HepG2 (cell line): ENCODE data around the gene NFIL3. TPM values are rescaled to one million over a fixed set of nuclear protein-coding genes. Genes with fewer than 3 reads are reported as not detected.
A peak's percentile ranks its signal among the peaks of the same experiment; 100 is the strongest.

Experiments
- CBX2 ChIP-seq, 2 experiments: fragments of 200-600 bp in 1 of 2; sonication (generic); formaldehyde crosslinking in 1 of 2; IDR thresholded peaks; 2 replicates each; pipeline versions ENCODE4 v1.7.0 to v1.8.1; 2018 to 2022; ENCODE audit warnings: low read depth in 2 of 2, low read length in 1 of 2, mild to moderate bottlenecking in 1 of 2, missing genetic modification reagents in 1 of 2
- GLI4 ChIP-seq: sonication (generic); formaldehyde crosslinking; IDR thresholded peaks from 2 replicates; pipeline ENCODE4 v1.5.1; 2020; ENCODE audit warnings: missing genetic modification reagents, mild to moderate bottlenecking, moderate library complexity, borderline replicate concordance
- MBD4 ChIP-seq: IDR thresholded peaks from 2 replicates; pipeline ENCODE4 v1.6.1; 2012; ENCODE audit warnings: low read length, inconsistent platforms, borderline replicate concordance
- MTA1 ChIP-seq: sonication (generic); formaldehyde crosslinking; IDR thresholded peaks from 2 replicates; pipeline ENCODE4 v1.4.0; 2020; ENCODE audit warnings: missing genetic modification reagents, mild to moderate bottlenecking, borderline replicate concordance
- SIN3B ChIP-seq: fragments of 150-350 bp; IDR thresholded peaks from 2 replicates; pipeline ENCODE4 v1.6.1; 2014; ENCODE audit warnings: low read length
- THAP11 ChIP-seq: IDR thresholded peaks from 2 replicates; pipeline ENCODE4 v1.6.1; 2016; ENCODE audit warnings: missing biosample characterization, missing genetic modification reagents
- ZNF205 ChIP-seq: IDR thresholded peaks from 2 replicates; pipeline ENCODE4 v1.6.1; 2018; ENCODE audit warnings: missing biosample characterization, missing genetic modification reagents
- ZNF550 ChIP-seq: sonication (generic); formaldehyde crosslinking; IDR thresholded peaks from 2 replicates; pipeline ENCODE4 v1.4.0; 2020; ENCODE audit warnings: mild to moderate bottlenecking, missing genetic modification reagents, borderline replicate concordance
- ZNF782 ChIP-seq: sonication (generic); formaldehyde crosslinking; IDR thresholded peaks from 2 replicates; pipeline ENCODE4 v1.4.0; 2020; ENCODE audit warnings: missing genetic modification reagents, mild to moderate bottlenecking, borderline replicate concordance
- ZNF816 ChIP-seq: sonication (generic); formaldehyde crosslinking; IDR thresholded peaks from 2 replicates; pipeline ENCODE4 v1.8.0; 2022; ENCODE audit warnings: missing genetic modification reagents, mild to moderate bottlenecking, borderline replicate concordance
- polyA plus RNA-seq, 8 experiments: library from polyadenylated mRNA; depleted of rRNA in 3 of 8; stranded (reverse) in 7 of 8; unstranded in 1 of 8; fragments of >200 nt; fragmentation: Illumina TruSeq in 4 of 8; extraction: Trizol in 4 of 8; gene quantifications; 2 replicates each; pipeline versions ENCODE4 v1.2.1 to v1.2.3, GENCODE V29; 2011 to 2016; ENCODE audit warnings: low read depth in 4 of 8, missing spikeins in 1 of 8, mixed read lengths in 1 of 8; ENCODE audit not compliant: insufficient read depth in 1 of 8
- total RNA-seq, 5 experiments: library from RNA; depleted of rRNA; stranded (reverse); fragments of >200 nt; fragmentation: Illumina TruSeq; extraction: Trizol; gene quantifications; 2 replicates each; pipeline ENCODE4 v1.2.3, GENCODE V29; 2016; ENCODE audit warnings: low read depth in 1 of 5
- TF ChIP-seq, protein P1 (sequence below): sonication (generic); formaldehyde crosslinking; IDR thresholded peaks from 2 replicates; pipeline ENCODE4 v1.5.0; 2020; ENCODE audit warnings: mild to moderate bottlenecking, missing genetic modification reagents
- TF ChIP-seq, protein P2 (sequence below): sonication (generic); formaldehyde crosslinking; IDR thresholded peaks from 2 replicates; pipeline ENCODE4 v1.8.0; 2022; ENCODE audit warnings: mild to moderate bottlenecking, missing genetic modification reagents, moderate library complexity
- TF ChIP-seq, protein P3 (sequence below): sonication (generic); formaldehyde crosslinking; IDR thresholded peaks from 2 replicates; pipeline ENCODE4 v1.5.0; 2020; ENCODE audit warnings: missing genetic modification reagents, mild to moderate bottlenecking, borderline replicate concordance
- TF ChIP-seq, protein P4 (sequence below): sonication (generic); formaldehyde crosslinking; IDR thresholded peaks from 2 replicates; pipeline ENCODE4 v1.5.0; 2020; ENCODE audit warnings: mild to moderate bottlenecking, missing genetic modification reagents
- TF ChIP-seq, protein P5 (sequence below): sonication (generic); formaldehyde crosslinking; IDR thresholded peaks from 2 replicates; pipeline ENCODE4 v1.4.0; 2020; ENCODE audit warnings: low read depth, missing genetic modification reagents
- TF ChIP-seq, protein P6 (sequence below): sonication (generic); formaldehyde crosslinking; IDR thresholded peaks from 2 replicates; pipeline ENCODE4 v1.8.0; 2022; ENCODE audit warnings: mild to moderate bottlenecking, missing genetic modification reagents

Gene NFIL3
- total and polyA plus RNA-seq, 2 of the 13 experiments (the other 11 are each of a cell fraction or from before 2014, with no cell fraction given) = 46.6 to 54.2 TPM

DNA sequence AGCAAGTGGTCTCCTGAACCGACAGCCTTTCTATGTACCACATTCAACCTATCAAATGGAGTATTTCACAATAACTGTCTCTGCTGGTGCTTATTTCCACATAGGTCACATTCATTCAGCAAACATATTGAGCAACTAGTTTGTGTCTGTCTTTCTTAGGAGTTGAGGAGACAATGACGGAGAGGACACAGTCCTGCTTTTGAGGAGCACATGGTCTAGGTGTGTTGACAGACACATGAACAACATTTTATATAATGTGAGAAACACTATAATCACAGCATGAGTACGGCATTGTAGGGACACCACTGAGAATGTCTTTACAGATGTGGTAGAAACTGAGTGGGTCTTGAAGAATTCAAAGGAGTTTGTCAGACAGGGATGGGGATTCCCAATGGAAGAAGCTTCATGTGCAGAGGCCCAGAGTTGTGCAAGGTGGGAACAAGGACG lies 28.5 kb downstream of the NFIL3 start (continued):
- TF ChIP-seq MBD4 (no peak), MTA1 (no peak), ZNF782 (CRISPR knock-in tag) (no peak), THAP11 (CRISPR knock-in tag) (peak; percentile 78), ZNF550 (CRISPR knock-in tag) (no peak), GLI4 (CRISPR knock-in tag) (no peak), CBX2 (IDR thresholded peaks at IDR 0.05; ENCODE audit: low read depth, low read length) (no peak), CBX2 (CRISPR knock-in tag; IDR thresholded peaks at IDR 0.05; ENCODE audit: low read depth) (no peak), SIN3B (no peak), ZNF816 (CRISPR knock-in tag) (peak; percentile 37; the same call in 1 of the 2 replicates), ZNF205 (CRISPR knock-in tag) (peak; percentile 82)
- TF ChIP-seq, protein P1, sequence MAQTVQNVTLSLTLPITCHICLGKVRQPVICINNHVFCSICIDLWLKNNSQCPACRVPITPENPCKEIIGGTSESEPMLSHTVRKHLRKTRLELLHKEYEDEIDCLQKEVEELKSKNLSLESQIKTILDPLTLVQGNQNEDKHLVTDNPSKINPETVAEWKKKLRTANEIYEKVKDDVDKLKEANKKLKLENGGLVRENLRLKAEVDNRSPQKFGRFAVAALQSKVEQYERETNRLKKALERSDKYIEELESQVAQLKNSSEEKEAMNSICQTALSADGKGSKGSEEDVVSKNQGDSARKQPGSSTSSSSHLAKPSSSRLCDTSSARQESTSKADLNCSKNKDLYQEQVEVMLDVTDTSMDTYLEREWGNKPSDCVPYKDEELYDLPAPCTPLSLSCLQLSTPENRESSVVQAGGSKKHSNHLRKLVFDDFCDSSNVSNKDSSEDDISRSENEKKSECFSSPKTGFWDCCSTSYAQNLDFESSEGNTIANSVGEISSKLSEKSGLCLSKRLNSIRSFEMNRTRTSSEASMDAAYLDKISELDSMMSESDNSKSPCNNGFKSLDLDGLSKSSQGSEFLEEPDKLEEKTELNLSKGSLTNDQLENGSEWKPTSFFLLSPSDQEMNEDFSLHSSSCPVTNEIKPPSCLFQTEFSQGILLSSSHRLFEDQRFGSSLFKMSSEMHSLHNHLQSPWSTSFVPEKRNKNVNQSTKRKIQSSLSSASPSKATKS (CRISPR knock-in tag) = no peak
- TF ChIP-seq, protein P2, sequence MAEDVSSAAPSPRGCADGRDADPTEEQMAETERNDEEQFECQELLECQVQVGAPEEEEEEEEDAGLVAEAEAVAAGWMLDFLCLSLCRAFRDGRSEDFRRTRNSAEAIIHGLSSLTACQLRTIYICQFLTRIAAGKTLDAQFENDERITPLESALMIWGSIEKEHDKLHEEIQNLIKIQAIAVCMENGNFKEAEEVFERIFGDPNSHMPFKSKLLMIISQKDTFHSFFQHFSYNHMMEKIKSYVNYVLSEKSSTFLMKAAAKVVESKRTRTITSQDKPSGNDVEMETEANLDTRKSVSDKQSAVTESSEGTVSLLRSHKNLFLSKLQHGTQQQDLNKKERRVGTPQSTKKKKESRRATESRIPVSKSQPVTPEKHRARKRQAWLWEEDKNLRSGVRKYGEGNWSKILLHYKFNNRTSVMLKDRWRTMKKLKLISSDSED = no peak
- TF ChIP-seq, protein P3, sequence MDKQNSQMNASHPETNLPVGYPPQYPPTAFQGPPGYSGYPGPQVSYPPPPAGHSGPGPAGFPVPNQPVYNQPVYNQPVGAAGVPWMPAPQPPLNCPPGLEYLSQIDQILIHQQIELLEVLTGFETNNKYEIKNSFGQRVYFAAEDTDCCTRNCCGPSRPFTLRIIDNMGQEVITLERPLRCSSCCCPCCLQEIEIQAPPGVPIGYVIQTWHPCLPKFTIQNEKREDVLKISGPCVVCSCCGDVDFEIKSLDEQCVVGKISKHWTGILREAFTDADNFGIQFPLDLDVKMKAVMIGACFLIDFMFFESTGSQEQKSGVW = no peak
- TF ChIP-seq, protein P4, sequence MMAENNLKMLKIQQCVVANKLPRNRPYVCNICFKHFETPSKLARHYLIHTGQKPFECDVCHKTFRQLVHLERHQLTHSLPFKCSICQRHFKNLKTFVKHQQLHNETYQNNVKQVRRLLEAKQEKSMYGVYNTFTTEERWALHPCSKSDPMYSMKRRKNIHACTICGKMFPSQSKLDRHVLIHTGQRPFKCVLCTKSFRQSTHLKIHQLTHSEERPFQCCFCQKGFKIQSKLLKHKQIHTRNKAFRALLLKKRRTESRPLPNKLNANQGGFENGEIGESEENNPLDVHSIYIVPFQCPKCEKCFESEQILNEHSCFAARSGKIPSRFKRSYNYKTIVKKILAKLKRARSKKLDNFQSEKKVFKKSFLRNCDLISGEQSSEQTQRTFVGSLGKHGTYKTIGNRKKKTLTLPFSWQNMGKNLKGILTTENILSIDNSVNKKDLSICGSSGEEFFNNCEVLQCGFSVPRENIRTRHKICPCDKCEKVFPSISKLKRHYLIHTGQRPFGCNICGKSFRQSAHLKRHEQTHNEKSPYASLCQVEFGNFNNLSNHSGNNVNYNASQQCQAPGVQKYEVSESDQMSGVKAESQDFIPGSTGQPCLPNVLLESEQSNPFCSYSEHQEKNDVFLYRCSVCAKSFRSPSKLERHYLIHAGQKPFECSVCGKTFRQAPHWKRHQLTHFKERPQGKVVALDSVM (CRISPR knock-in tag) = no peak
- TF ChIP-seq, protein P5, sequence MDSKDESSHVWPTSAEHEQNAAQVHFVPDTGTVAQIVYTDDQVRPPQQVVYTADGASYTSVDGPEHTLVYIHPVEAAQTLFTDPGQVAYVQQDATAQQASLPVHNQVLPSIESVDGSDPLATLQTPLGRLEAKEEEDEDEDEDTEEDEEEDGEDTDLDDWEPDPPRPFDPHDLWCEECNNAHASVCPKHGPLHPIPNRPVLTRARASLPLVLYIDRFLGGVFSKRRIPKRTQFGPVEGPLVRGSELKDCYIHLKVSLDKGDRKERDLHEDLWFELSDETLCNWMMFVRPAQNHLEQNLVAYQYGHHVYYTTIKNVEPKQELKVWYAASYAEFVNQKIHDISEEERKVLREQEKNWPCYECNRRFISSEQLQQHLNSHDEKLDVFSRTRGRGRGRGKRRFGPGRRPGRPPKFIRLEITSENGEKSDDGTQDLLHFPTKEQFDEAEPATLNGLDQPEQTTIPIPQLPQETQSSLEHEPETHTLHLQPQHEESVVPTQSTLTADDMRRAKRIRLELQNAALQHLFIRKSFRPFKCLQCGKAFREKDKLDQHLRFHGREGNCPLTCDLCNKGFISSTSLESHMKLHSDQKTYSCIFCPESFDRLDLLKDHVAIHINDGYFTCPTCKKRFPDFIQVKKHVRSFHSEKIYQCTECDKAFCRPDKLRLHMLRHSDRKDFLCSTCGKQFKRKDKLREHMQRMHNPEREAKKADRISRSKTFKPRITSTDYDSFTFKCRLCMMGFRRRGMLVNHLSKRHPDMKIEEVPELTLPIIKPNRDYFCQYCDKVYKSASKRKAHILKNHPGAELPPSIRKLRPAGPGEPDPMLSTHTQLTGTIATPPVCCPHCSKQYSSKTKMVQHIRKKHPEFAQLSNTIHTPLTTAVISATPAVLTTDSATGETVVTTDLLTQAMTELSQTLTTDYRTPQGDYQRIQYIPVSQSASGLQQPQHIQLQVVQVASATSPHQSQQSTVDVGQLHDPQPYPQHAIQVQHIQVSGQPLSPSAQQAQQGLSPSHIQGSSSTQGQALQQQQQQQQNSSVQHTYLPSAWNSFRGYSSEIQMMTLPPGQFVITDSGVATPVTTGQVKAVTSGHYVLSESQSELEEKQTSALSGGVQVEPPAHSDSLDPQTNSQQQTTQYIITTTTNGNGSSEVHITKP (CRISPR knock-in tag) = no peak
- TF ChIP-seq, protein P6, sequence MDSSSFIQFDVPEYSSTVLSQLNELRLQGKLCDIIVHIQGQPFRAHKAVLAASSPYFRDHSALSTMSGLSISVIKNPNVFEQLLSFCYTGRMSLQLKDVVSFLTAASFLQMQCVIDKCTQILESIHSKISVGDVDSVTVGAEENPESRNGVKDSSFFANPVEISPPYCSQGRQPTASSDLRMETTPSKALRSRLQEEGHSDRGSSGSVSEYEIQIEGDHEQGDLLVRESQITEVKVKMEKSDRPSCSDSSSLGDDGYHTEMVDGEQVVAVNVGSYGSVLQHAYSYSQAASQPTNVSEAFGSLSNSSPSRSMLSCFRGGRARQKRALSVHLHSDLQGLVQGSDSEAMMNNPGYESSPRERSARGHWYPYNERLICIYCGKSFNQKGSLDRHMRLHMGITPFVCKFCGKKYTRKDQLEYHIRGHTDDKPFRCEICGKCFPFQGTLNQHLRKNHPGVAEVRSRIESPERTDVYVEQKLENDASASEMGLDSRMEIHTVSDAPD (CRISPR knock-in tag) = 0 out of 2 replicates have a peak, but pooled peaks have one; percentile 32
